ENCODE results near the gene TMEM33. TPM values are rescaled to one million over a fixed set of nuclear protein-coding genes. Genes with fewer than 3 reads are reported as not detected.

Gene TMEM33
- total RNA-seq, 2 donors from 2014 or later, result 38.7 to 45.6 TPM

Other genes with a start within 250 kb of the TMEM33 start
- gene PHOX2B, start 186.7 kb upstream of the TMEM33 start, total RNA-seq, result not detected
- under 1 TPM; 0.21 to 0.27 TPM for gene DCAF4L1, start 46.3 kb downstream of the TMEM33 start, total RNA-seq
- 10 to 100 TPM; 23.5 to 59.4 TPM for gene SLC30A9, start 55.1 kb downstream of the TMEM33 start, total RNA-seq
- gene BEND4, start 217.2 kb downstream of the TMEM33 start, total RNA-seq, result under 1 TPM; 0.09 to 0.82 TPM